GM21390 (cell line): ENCODE measurements around the gene DMRT1.
A peak's percentile ranks its signal among the peaks of the same experiment; 100 is the strongest.

Experiments
- ATAC-seq: cut with Tn5 transposase; IDR thresholded peaks from one replicate; pipeline ENCODE4 v1.9.1; 2021; ENCODE audit not compliant: unreplicated experiment

The DMRT1 gene

GRCh38 chr9:970151-970996 is 128.9 kb downstream of the DMRT1 start:
- no peak for ATAC-seq

- no peak for ATAC-seq
These were observed 130.5 kb downstream of the DMRT1 start for GRCh38 chr9:971901-972500.

- no peak for ATAC-seq
These were observed 131.2 kb downstream of the DMRT1 start for GRCh38 chr9:972501-973294.

- ATAC-seq: no peak
These were observed 131.9 kb downstream of the DMRT1 start for GRCh38 chr9:973295-973834.

- ATAC-seq: no peak
These were observed 132.8 kb downstream of the DMRT1 start for GRCh38 chr9:974031-974995.

GRCh38 chr9:974996-975739 is 133.7 kb downstream of the DMRT1 start:
- ATAC-seq: no peak

- no peak for ATAC-seq
These were observed 134.3 kb downstream of the DMRT1 start for GRCh38 chr9:975740-976257.

- ATAC-seq: no peak
These were observed 134.9 kb downstream of the DMRT1 start, which contains the start of gene DMRT3 for GRCh38 chr9:976258-976942. Gene DMRT3 (plus strand): TSS chr9:976655. CDS start chr9:977002, 347 bp downstream.

GRCh38 chr9:976943-977837 is 135.7 kb downstream of the DMRT1 start:
- ATAC-seq: no peak

GRCh38 chr9:977838-978830 is 136.6 kb downstream of the DMRT1 start:
- ATAC-seq: no peak

- ATAC-seq: no peak
These were observed 138.5 kb downstream of the DMRT1 start for GRCh38 chr9:979983-980382.

GRCh38 chr9:980640-981039 is 139.1 kb downstream of the DMRT1 start:
- ATAC-seq: no peak

- no peak for ATAC-seq
These were observed 140.0 kb downstream of the DMRT1 start for GRCh38 chr9:981491-981898.

- no peak for ATAC-seq
These were observed 141.1 kb downstream of the DMRT1 start for GRCh38 chr9:982394-983230.

GRCh38 chr9:994005-994404 is 152.5 kb downstream of the DMRT1 start:
- ATAC-seq: peak; percentile 63

- ATAC-seq: no peak
These were observed 153.7 kb downstream of the DMRT1 start for GRCh38 chr9:995192-995591.
